ENCODE measurements around the gene ELANE. TPM values are rescaled to one million over a fixed set of nuclear protein-coding genes. Genes with fewer than 3 reads are reported as not detected.
A peak's percentile ranks its signal among the peaks of the same experiment; 100 is the strongest.

ELANE gene
- total RNA-seq, 3 donors from 2014 or later (not counting 1 experiment from before 2014, with no cell fraction given): 1.7 to 1.8 TPM; not detected in 1

DNA sequence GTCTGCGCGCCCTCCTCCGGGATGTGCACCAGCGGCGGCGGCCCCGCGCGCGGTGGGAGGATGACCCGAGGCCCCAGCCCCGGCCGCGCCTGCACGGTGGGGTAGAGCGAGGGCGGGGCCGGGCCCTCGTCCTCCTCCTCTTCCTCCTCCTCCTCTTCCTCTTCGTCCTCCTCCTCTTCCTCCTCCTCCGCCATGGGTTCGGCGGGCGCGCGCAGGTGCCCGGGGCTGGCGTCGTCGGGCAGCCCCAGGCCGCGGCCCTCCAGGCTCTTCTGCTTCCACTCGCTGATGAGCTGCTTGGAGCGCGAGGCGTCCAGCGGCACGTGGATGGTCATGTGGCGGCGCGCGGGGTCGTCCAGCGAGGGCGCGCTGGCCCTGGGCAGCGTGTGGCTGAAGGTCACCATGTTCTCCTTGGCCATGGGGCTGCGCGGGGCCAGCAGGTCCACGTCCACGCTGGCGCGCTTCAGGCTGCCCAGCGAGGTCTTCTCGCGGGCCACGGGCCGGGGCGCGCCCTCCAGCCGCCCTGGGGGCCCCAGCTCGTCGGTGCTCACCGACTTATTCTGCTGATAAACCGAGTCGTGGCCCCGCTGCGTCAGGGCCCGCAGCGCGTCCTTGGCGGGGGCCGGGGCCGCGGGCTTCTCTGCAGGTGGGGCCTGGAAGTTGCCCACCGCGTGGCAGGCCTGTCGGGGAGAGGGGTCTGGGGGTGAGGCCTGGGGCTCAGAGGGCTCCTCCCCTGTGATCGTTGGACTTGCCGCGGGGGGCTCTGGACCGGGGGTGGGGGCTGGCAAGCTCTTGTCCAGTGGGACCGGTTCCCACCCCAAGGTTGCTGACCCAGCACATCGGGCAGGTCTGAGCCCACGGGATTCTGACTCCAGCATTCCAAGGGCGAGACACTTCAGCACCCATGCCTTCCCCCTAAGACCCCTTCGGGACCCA lies 38.6 kb upstream of the ELANE start:
- Histone ChIP-seq H3K4me3 (ENCODE audit: low read length) (no peak overlapping the region), H3K4me1 (ENCODE audit: control insufficient read depth, insufficient read depth, low read length) (no peaks in the 10 kb centered on the region), H3K36me3 (ENCODE audit: control insufficient read depth, insufficient read depth, low read length) (peaks cover 35% of the 10 kb centered on the region), H3K27me3 (ENCODE audit: control insufficient read depth, insufficient read depth, low read length) (no peaks in the 10 kb centered on the region), H3K9me3 (ENCODE audit: control insufficient read depth, insufficient read depth, low read length) (no peaks in the 10 kb centered on the region), H3K27ac (ENCODE audit: low read length) (no peak overlapping the region)
- Mint-ChIP-seq H3K27me3 (ENCODE audit: low read depth in 2 of 2) (no peaks in the 10 kb centered on the region), H3K4me3 (no peak overlapping the region), H3K36me3 (no peaks in the 10 kb centered on the region), H3K27ac (no peak overlapping the region), H3K9me3 (peaks cover 0 to 4% of the 10 kb centered on the region in 2 donors), H3K4me1 (peaks cover 0 to 14% of the 10 kb centered on the region in 2 donors)
- intact Hi-C loops (cut with micrococcal nuclease): no loop called here
- no peak for DNase-seq
- TF ChIP-seq, protein P1, sequence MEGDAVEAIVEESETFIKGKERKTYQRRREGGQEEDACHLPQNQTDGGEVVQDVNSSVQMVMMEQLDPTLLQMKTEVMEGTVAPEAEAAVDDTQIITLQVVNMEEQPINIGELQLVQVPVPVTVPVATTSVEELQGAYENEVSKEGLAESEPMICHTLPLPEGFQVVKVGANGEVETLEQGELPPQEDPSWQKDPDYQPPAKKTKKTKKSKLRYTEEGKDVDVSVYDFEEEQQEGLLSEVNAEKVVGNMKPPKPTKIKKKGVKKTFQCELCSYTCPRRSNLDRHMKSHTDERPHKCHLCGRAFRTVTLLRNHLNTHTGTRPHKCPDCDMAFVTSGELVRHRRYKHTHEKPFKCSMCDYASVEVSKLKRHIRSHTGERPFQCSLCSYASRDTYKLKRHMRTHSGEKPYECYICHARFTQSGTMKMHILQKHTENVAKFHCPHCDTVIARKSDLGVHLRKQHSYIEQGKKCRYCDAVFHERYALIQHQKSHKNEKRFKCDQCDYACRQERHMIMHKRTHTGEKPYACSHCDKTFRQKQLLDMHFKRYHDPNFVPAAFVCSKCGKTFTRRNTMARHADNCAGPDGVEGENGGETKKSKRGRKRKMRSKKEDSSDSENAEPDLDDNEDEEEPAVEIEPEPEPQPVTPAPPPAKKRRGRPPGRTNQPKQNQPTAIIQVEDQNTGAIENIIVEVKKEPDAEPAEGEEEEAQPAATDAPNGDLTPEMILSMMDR (IDR thresholded peaks at IDR 0.05): no peak
- ATAC-seq: peak in 1 of 3 donors; percentile 6
- WGBS (ENCODE audit: insufficient coverage): 97% methylated on average over 87 of the region's 87 CpGs

DNA sequence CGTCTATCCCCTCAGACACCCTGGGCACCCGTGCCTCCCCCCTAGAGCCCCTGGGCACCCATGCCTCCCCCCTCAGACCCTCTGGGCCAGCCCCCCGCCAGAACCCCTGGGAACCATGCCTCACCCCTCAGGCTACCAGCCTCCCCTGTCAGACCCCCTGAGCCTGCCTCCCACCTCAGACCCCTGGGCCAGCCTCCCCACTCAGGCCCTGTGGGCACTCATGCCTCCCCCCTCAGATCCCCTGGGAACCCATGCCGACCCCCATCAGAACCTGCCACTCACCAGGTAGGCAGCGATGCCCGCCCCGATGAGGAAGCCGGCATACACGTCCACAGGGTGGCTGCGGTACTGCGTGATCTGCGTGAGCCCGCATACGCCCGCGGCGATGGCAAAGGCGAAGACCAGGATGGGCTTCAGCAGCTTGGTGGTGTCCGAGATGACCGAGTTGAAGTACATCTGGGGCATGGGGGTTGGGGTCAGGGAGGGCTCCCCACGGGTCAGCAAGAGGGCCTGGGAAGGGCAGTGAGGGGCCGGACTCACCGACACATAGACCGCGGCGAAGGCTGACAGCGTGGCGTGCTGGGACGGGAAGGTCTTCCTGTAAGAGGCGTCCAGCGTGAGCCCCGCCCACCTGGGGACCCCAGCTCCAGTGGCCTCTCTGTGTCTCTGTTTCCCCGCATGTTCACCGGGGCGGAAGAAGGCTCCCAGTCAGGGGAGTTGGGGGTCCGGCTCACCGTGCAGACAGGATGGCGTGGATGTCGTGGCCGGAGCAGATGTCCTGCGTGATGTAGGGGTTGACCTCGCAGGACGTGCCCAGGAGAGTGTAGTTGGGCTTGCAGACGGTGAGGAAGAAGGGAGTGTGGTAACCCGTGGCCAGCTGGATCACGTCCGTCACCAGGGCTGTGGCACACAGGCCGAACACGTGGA lies 37.7 kb upstream of the ELANE start:
- 95% methylated on average over 49 of the region's 49 CpGs for WGBS (ENCODE audit: insufficient coverage)

DNA sequence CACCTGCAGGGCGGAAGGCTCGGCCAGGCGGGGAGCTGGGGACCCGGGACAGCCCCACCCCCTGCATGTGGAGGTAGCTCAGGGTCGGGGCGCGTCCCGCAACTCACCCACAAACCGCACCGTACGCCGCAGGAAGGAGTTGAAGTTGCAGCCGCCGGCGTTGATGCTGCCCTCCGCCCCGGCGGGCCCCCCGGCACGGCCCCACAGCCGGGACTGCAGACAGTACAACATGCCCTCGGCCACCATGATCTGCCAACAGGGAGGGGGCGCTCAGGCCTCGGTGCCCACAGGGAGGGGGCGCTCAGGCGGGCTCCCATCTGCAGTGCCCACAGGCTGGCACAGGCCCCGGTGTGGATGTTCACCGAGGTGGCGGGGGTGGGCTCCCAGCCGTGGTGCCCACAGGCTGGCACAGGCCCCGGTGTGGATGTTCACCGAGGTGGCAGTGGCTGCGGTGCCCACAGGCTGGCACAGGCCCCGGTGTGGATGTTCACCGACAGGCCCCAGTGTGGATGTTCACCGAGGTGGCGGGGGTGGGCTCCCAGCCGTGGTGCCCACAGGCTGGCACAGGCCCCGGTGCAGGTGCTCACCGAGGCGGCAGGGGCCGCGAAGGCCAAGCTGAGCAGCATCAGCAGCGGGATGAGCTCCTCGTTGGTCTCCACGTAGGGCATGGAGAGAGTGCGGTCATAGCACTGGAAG lies 36.9 kb upstream of the ELANE start:
- WGBS (ENCODE audit: insufficient coverage): 97% methylated on average over 47 of the region's 47 CpGs
- H3K4me1 Mint-ChIP-seq: peaks cover 0 to 14% of the 10 kb centered on the region in 2 donors
- H3K36me3 Mint-ChIP-seq: no peaks in the 10 kb centered on the region
- peak in 2 of 3 donors; percentile 6 to 15 for ATAC-seq
- peaks cover 0 to 4% of the 10 kb centered on the region in 2 donors for H3K9me3 Mint-ChIP-seq
- no peaks in the 10 kb centered on the region for H3K9me3 ChIP-seq (ENCODE audit: control insufficient read depth, insufficient read depth, low read length)
- TF ChIP-seq, protein P1 (IDR thresholded peaks at IDR 0.05): no peak
- H3K27me3 ChIP-seq (ENCODE audit: control insufficient read depth, insufficient read depth, low read length): no peaks in the 10 kb centered on the region
- H3K27ac Mint-ChIP-seq: peak overlapping the region in 1 of 2 donors; percentile 63
- no peak overlapping the region for H3K4me3 ChIP-seq (ENCODE audit: low read length)
- H3K4me1 ChIP-seq (ENCODE audit: control insufficient read depth, insufficient read depth, low read length): no peaks in the 10 kb centered on the region
- DNase-seq: no peak
- H3K36me3 ChIP-seq (ENCODE audit: control insufficient read depth, insufficient read depth, low read length): peaks cover 18% of the 10 kb centered on the region
- intact Hi-C loops (cut with micrococcal nuclease): no loop called here
- no peaks in the 10 kb centered on the region for H3K27me3 Mint-ChIP-seq (ENCODE audit: low read depth in 2 of 2)
- no peak overlapping the region for H3K4me3 Mint-ChIP-seq
- no peak overlapping the region for H3K27ac ChIP-seq (ENCODE audit: low read length)

More for the DNA sequence above, 37.7 kb upstream of the ELANE start:
- no peaks in the 10 kb centered on the region for H3K36me3 Mint-ChIP-seq
- Histone ChIP-seq H3K27ac (ENCODE audit: low read length) (no peak overlapping the region), H3K36me3 (ENCODE audit: control insufficient read depth, insufficient read depth, low read length) (peaks cover 26% of the 10 kb centered on the region), H3K27me3 (ENCODE audit: control insufficient read depth, insufficient read depth, low read length) (no peaks in the 10 kb centered on the region), H3K4me1 (ENCODE audit: control insufficient read depth, insufficient read depth, low read length) (no peaks in the 10 kb centered on the region), H3K9me3 (ENCODE audit: control insufficient read depth, insufficient read depth, low read length) (no peaks in the 10 kb centered on the region), H3K4me3 (ENCODE audit: low read length) (no peak overlapping the region)
- TF ChIP-seq, protein P1 (IDR thresholded peaks at IDR 0.05): no peak
- peak overlapping the region; percentile 31 to 63 for H3K27ac Mint-ChIP-seq
- H3K9me3 Mint-ChIP-seq: peaks cover 0 to 4% of the 10 kb centered on the region in 2 donors
- peak in 2 of 3 donors; percentile 11 to 14 for ATAC-seq
- intact Hi-C loops (cut with micrococcal nuclease): no loop called here
- DNase-seq: no peak
- H3K4me3 Mint-ChIP-seq: no peak overlapping the region
- H3K4me1 Mint-ChIP-seq: peaks cover 0 to 14% of the 10 kb centered on the region in 2 donors
- H3K27me3 Mint-ChIP-seq (ENCODE audit: low read depth in 2 of 2): no peaks in the 10 kb centered on the region

Measured in natural killer cell (primary cell).